Prostate gland (tissue), 2 donors: Measurements from ENCODE around the gene IL36RN. TPM values are rescaled to one million over a fixed set of nuclear protein-coding genes. Genes with fewer than 3 reads are reported as not detected.

ENCODE experiments used
- DNase-seq: peaks from one replicate; pipeline ENCODE4 v3.0.0-alpha.2; 2019; ENCODE audit warnings: low spot score
- H3K27ac ChIP-seq, 2 donors: fragments of 200-600 bp; sonication (generic); 2 replicates each; pipeline ENCODE4 v1.5.1; 2017 to 2019
- H3K27me3 ChIP-seq: fragments of 200-600 bp; sonication (generic); replicated peaks from 2 replicates; pipeline ENCODE4 v1.5.1; 2019; ENCODE audit not compliant: insufficient read depth
- H3K36me3 ChIP-seq, 2 donors: fragments of 200-600 bp; sonication (generic); 1 replicate in 1 of 2; 2 replicates in 1 of 2; pipeline versions ENCODE4 v1.5.1 to v1.8.1; 2017 to 2019
- H3K4me1 ChIP-seq: fragments of 200-600 bp; sonication (generic); replicated peaks from 2 replicates; pipeline ENCODE4 v1.5.1; 2019
- H3K4me3 ChIP-seq, 2 donors: fragments of 200-600 bp; sonication (generic); 2 replicates each; pipeline ENCODE4 v1.5.1; 2017 to 2019
- H3K9me3 ChIP-seq: fragments of 200-600 bp; sonication (generic); 2 replicates; pipeline ENCODE4 v1.5.1; 2017
- POLR2A ChIP-seq: fragments of 450-650 bp; IDR thresholded peaks from one replicate; pipeline ENCODE4 v1.6.1; 2016; ENCODE audit warnings: antibody characterized with exemption, mild to moderate bottlenecking
- POLR2AphosphoS5 ChIP-seq: sonication (generic); formaldehyde crosslinking; IDR thresholded peaks from one replicate; pipeline ENCODE4 v1.6.1; 2017; ENCODE audit warnings: antibody characterized with exemption
- WGBS: methylation state at CpG from one replicate; pipeline ENCODE4 v1.1.5; 2018; 5-methylcytosine and 5-hydroxymethylcytosine counted together
- intact Hi-C: fragments of 100-400 bp; cut with DNase I; formaldehyde crosslinking; loops from one replicate; pipeline ENCODE4 v1.14.2; 2022
- total RNA-seq, 2 donors: library from RNA; depleted of rRNA; stranded (reverse); fragments of >200 nt; gene quantifications; one replicate each; pipeline ENCODE4 v1.1.0, GENCODE V29; 2016
- TF ChIP-seq, protein P1 (sequence below), 4 experiments: fragments of 200-600 bp in 2 of 4; fragments of 450-650 bp in 2 of 4; sonication (generic) in 2 of 4; IDR thresholded peaks; 1 replicate in 3 of 4; 2 replicates in 1 of 4; pipeline ENCODE4 v1.5.1; 2016 to 2019; ENCODE audit warnings: antibody characterized with exemption in 4 of 4, mild to moderate bottlenecking in 2 of 4, moderate library complexity in 2 of 4

Gene IL36RN
- total RNA-seq, 2 donors from 2014 or later = not detected

DNA sequence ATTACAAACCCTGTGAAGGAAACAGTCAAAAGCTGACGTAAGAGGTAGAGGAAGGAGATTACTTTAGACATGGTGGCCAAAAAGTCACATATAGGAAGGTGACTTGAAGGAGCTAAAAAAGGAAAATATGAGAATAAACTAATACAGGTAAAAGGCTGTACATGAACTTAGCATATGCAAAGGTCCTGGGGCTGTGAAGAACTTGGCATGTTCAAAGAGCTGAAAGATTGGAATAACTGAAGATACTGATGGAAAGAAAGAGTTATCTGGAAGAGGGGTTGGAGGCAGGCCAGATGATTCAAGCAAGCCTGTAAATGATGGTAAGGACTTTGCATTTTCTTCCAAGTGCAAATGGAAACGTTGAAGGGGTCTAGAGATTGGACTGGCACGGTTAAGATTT lies 40.5 kb upstream of the IL36RN start:
- no peaks in the 10 kb centered on the region for H3K9me3 ChIP-seq
- no peak overlapping the region for H3K27ac ChIP-seq
- H3K27me3 ChIP-seq = no peaks in the 10 kb centered on the region
- TF ChIP-seq POLR2AphosphoS5 (no peak), POLR2A (no peak)
- TF ChIP-seq, protein P1, sequence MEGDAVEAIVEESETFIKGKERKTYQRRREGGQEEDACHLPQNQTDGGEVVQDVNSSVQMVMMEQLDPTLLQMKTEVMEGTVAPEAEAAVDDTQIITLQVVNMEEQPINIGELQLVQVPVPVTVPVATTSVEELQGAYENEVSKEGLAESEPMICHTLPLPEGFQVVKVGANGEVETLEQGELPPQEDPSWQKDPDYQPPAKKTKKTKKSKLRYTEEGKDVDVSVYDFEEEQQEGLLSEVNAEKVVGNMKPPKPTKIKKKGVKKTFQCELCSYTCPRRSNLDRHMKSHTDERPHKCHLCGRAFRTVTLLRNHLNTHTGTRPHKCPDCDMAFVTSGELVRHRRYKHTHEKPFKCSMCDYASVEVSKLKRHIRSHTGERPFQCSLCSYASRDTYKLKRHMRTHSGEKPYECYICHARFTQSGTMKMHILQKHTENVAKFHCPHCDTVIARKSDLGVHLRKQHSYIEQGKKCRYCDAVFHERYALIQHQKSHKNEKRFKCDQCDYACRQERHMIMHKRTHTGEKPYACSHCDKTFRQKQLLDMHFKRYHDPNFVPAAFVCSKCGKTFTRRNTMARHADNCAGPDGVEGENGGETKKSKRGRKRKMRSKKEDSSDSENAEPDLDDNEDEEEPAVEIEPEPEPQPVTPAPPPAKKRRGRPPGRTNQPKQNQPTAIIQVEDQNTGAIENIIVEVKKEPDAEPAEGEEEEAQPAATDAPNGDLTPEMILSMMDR (IDR thresholded peaks at IDR 0.05) = no peak
- no peak for DNase-seq
- no peaks in the 10 kb centered on the region for H3K4me1 ChIP-seq
- 91% methylated on average over 3 of the region's 3 CpGs for WGBS
- intact Hi-C loops = no loop called here
- H3K4me3 ChIP-seq = no peak overlapping the region
- H3K36me3 ChIP-seq = no peaks in the 10 kb centered on the region

DNA sequence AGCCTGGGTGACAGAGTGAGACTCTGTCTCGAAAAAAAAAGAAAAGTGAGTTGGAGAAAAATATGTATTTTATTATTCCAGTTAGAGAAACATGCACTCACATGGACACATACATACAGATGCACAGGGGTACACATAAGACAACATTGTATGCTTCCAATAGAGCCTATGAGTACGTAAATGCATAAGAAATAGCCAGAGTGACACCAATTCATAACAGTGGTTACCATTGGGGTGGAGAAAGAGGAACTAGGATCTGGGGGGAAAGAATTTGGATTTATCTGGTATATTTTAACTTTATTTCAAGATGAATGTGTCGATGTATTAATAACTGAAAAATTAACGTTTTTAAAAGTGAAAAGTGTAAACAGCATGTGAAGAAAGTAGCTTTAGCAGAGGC lies 37.7 kb upstream of the IL36RN start:
- intact Hi-C loops = no loop called here
- no peak for TF ChIP-seq POLR2AphosphoS5
- TF ChIP-seq, protein P1 (IDR thresholded peaks at IDR 0.05) = no peak
- no peak for TF ChIP-seq POLR2A
- no peak for DNase-seq
- no peaks in the 10 kb centered on the region for H3K36me3 ChIP-seq
- no peaks in the 10 kb centered on the region for H3K27me3 ChIP-seq
- no peak overlapping the region for H3K27ac ChIP-seq
- 68% methylated on average over 4 of the region's 4 CpGs for WGBS
- no peaks in the 10 kb centered on the region for H3K4me1 ChIP-seq
- H3K9me3 ChIP-seq = no peaks in the 10 kb centered on the region
- H3K4me3 ChIP-seq = no peak overlapping the region

DNA sequence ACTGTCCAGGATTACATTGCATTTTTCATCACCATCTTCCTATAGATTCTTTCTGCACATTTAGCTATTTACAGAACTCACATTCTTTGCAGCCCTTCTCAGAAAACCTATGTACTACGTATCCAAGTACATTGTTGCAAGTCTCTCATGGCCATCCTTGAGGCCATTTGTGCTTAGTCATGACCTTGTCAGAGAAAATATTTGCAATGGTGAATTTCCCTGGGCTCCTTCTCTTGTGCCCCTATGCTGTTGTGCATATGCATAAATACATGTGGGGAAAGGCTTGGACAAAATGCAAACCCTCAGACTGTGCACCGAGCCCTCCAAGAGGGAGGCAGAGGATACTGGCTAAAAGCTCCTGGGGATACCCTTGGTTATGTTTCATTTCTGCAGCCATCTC lies 34.2 kb upstream of the IL36RN start:
- 92% methylated on average over 2 of the region's 2 CpGs for WGBS
- Histone ChIP-seq H3K27me3 (no peaks in the 10 kb centered on the region), H3K9me3 (no peaks in the 10 kb centered on the region), H3K4me1 (no peaks in the 10 kb centered on the region), H3K27ac (no peak overlapping the region), H3K4me3 (no peak overlapping the region), H3K36me3 (no peaks in the 10 kb centered on the region)
- DNase-seq = no peak
- TF ChIP-seq, protein P1 (IDR thresholded peaks at IDR 0.05) = no peak
- TF ChIP-seq POLR2AphosphoS5 (no peak), POLR2A (no peak)
- intact Hi-C loops = no loop called here

DNA sequence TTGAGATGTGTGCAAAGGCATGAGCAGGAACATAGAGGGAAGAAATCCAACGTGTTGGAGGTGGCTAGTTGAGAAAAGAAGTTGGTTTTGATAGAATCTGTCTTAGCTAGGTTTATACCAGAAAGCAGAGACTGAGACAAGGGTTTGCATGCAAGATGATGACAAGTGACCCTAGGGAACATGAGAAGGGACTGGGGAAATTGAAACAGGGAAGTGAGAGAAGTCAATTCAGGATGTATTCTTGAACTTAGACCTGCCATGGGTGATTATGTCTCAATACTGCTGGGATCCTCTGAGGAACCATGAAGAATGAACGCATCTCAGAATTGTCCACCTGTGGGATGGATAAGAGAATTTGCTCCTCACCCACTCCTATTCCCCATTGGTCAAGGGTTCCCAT lies 33.3 kb upstream of the IL36RN start:
- Histone ChIP-seq H3K4me3 (no peak overlapping the region), H3K27me3 (no peaks in the 10 kb centered on the region), H3K4me1 (no peaks in the 10 kb centered on the region), H3K9me3 (no peaks in the 10 kb centered on the region), H3K27ac (no peak overlapping the region), H3K36me3 (no peaks in the 10 kb centered on the region)
- TF ChIP-seq, protein P1 (IDR thresholded peaks at IDR 0.05) = no peak
- TF ChIP-seq POLR2A (no peak), POLR2AphosphoS5 (no peak)
- intact Hi-C loops = no loop called here
- DNase-seq = no peak
- 68% methylated on average over 2 of the region's 2 CpGs for WGBS

DNA sequence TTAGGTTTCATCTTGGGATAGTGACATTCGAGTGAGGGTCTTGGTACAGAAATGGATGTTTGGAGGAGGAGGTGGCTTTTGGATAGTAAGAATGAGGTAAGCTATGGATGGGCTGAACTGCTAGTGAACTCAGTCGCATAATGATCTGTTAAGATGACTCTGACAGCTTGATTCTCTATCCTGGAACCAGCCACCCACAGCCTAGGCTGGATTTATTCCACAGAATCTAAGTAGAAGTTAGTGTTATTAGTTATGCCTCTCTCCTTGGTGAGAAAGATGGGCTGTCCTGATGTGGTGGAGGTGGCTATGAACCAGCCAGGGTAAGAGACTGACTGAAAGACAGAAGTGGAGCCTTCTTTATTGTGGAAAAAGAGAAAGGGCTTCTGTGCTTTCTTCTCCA lies 31.3 kb upstream of the IL36RN start:
- no peak overlapping the region for H3K4me3 ChIP-seq
- no peaks in the 10 kb centered on the region for H3K27me3 ChIP-seq
- no peaks in the 10 kb centered on the region for H3K4me1 ChIP-seq
- no peak overlapping the region for H3K27ac ChIP-seq
- 70% methylated on average over 2 of the region's 2 CpGs for WGBS
- intact Hi-C loops = no loop called here
- TF ChIP-seq POLR2A (no peak), POLR2AphosphoS5 (no peak)
- TF ChIP-seq, protein P1 (IDR thresholded peaks at IDR 0.05) = no peak
- H3K36me3 ChIP-seq = no peaks in the 10 kb centered on the region
- H3K9me3 ChIP-seq = no peaks in the 10 kb centered on the region
- no peak for DNase-seq
